ENCODE measurements around the gene SSR3.

Gene SSR3

GRCh38 chr3:156495816-156496215 lies 59.1 kb downstream of the SSR3 start:
- no peaks in the 10 kb centered on the region for H3K4me1 ChIP-seq (ENCODE audit: control insufficient read depth, insufficient read depth, low read length)
- no peak overlapping the region for H3K27ac ChIP-seq (ENCODE audit: extremely low read depth, low read depth, low read length)
- no peaks in the 10 kb centered on the region for H3K9me3 ChIP-seq (ENCODE audit: control insufficient read depth, insufficient read depth, low read depth, low read length)
- TF ChIP-seq ZFP3 (tag by site-specific recombination; IDR thresholded peaks at IDR 0.05; ENCODE audit: low read depth) (no peak), GFI1B (tag by site-specific recombination; IDR thresholded peaks at IDR 0.05) (no peak), ZFP69B (tag by site-specific recombination; IDR thresholded peaks at IDR 0.05) (no peak), ZNF280C (tag by site-specific recombination; IDR thresholded peaks at IDR 0.05) (no peak), ZIC2 (tag by site-specific recombination; IDR thresholded peaks at IDR 0.05) (no peak), ZNF174 (tag by site-specific recombination; IDR thresholded peaks at IDR 0.05) (no peak), ZNF785 (tag by site-specific recombination; IDR thresholded peaks at IDR 0.05) (no peak), ZNF561 (tag by site-specific recombination; IDR thresholded peaks at IDR 0.05; ENCODE audit: borderline replicate concordance) (no peak), SETDB1 (IDR thresholded peaks at IDR 0.05; ENCODE audit: insufficient read length, low read length) (no peak)
- no peaks in the 10 kb centered on the region for H3K36me3 ChIP-seq (ENCODE audit: control insufficient read depth in 2 of 2, insufficient read depth in 1 of 2, low read length in 2 of 2)
- CTCF ChIA-PET = no interaction called here
- no peak overlapping the region for H3K4me3 ChIP-seq (ENCODE audit: low read depth, low read length)
- POLR2A ChIA-PET = no interaction called here

GRCh38 chr3:156493887-156494286 lies 61.0 kb downstream of the SSR3 start:
- ChIA-PET CTCF (no interaction called here), POLR2A (no interaction called here)
- no peak overlapping the region for H3K27ac ChIP-seq (ENCODE audit: extremely low read depth, low read depth, low read length)
- no peaks in the 10 kb centered on the region for H3K4me1 ChIP-seq (ENCODE audit: control insufficient read depth, insufficient read depth, low read length)
- no peak for TF ChIP-seq ZNF239 (tag by site-specific recombination; IDR thresholded peaks at IDR 0.05)
- no peak for TF ChIP-seq PRDM1 (tag by site-specific recombination; IDR thresholded peaks at IDR 0.05)
- TF ChIP-seq ZNF280C (tag by site-specific recombination; IDR thresholded peaks at IDR 0.05) = no peak
- no peaks in the 10 kb centered on the region for H3K36me3 ChIP-seq (ENCODE audit: control insufficient read depth in 2 of 2, insufficient read depth in 1 of 2, low read length in 2 of 2)
- H3K4me3 ChIP-seq (ENCODE audit: low read depth, low read length) = no peak overlapping the region
- no peaks in the 10 kb centered on the region for H3K9me3 ChIP-seq (ENCODE audit: control insufficient read depth, insufficient read depth, low read depth, low read length)

- Histone ChIP-seq H3K9me3 (ENCODE audit: control insufficient read depth, insufficient read depth, low read depth, low read length) (no peaks in the 10 kb centered on the region), H3K27ac (ENCODE audit: extremely low read depth, low read depth, low read length) (no peak overlapping the region), H3K4me1 (ENCODE audit: control insufficient read depth, insufficient read depth, low read length) (no peaks in the 10 kb centered on the region), H3K36me3 (ENCODE audit: control insufficient read depth in 2 of 2, insufficient read depth in 1 of 2, low read length in 2 of 2) (no peaks in the 10 kb centered on the region), H3K4me3 (ENCODE audit: low read depth, low read length) (no peak overlapping the region)
- ChIA-PET CTCF (interaction anchor here (0.9 to 2.2 kb wide), 3 partner anchors 18 to 341 kb away, joined by 3 to 8 read pairs (median 4); no protein-coding TSS in a partner anchor), POLR2A (no interaction called here)
- TF ChIP-seq ZNF830 (tag by site-specific recombination; IDR thresholded peaks at IDR 0.05; ENCODE audit: low read depth) = no peak
- no peak for TF ChIP-seq ZSCAN5A (tag by site-specific recombination; IDR thresholded peaks at IDR 0.05)
- no peak for TF ChIP-seq ZBTB17 (tag by site-specific recombination; IDR thresholded peaks at IDR 0.05)
- TF ChIP-seq ZNF112 (tag by site-specific recombination; IDR thresholded peaks at IDR 0.05) = no peak
- no peak for TF ChIP-seq ZNF426 (tag by site-specific recombination; IDR thresholded peaks at IDR 0.05)
- no peak for TF ChIP-seq ZBTB20 (tag by site-specific recombination; IDR thresholded peaks at IDR 0.05)
- no peak for TF ChIP-seq ZSCAN18 (tag by site-specific recombination; IDR thresholded peaks at IDR 0.05)
- TF ChIP-seq SP2 (tag by site-specific recombination; IDR thresholded peaks at IDR 0.05) = no peak
- TF ChIP-seq ZNF223 (tag by site-specific recombination; IDR thresholded peaks at IDR 0.05) = no peak
- no peak for TF ChIP-seq ZNF580 (tag by site-specific recombination; IDR thresholded peaks at IDR 0.05)
- TF ChIP-seq ZNF623 (tag by site-specific recombination; IDR thresholded peaks at IDR 0.05) = no peak
- no peak for TF ChIP-seq ZNF701 (tag by site-specific recombination; IDR thresholded peaks at IDR 0.05)
- TF ChIP-seq MEIS1 (CRISPR knock-in tag; IDR thresholded peaks at IDR 0.05; ENCODE audit: borderline replicate concordance) = no peak
Measured at GRCh38 chr3:156492801-156493261, 62.1 kb downstream of the SSR3 start.
